Thyroid gland (tissue), 4 donors: ENCODE measurements around the gene CAPN10.

Experiments
- POLR2A ChIP-seq, 2 donors: fragments of 450-650 bp; IDR thresholded peaks; one replicate each; pipeline ENCODE4 v1.6.1; 2017; ENCODE audit warnings: antibody characterized with exemption in 2 of 2, mild to moderate bottlenecking in 2 of 2, moderate library complexity in 1 of 2
- TF ChIP-seq, protein P1 (sequence below), 6 experiments: fragments of 200-600 bp in 3 of 6; fragments of 450-650 bp in 3 of 6; sonication (generic) in 3 of 6; IDR thresholded peaks; one replicate each; pipeline ENCODE4 v1.5.1; 2016 to 2019; ENCODE audit warnings: antibody characterized with exemption in 6 of 6, mild to moderate bottlenecking in 2 of 6, inconsistent platforms in 1 of 6, moderate library complexity in 1 of 6

DNA sequence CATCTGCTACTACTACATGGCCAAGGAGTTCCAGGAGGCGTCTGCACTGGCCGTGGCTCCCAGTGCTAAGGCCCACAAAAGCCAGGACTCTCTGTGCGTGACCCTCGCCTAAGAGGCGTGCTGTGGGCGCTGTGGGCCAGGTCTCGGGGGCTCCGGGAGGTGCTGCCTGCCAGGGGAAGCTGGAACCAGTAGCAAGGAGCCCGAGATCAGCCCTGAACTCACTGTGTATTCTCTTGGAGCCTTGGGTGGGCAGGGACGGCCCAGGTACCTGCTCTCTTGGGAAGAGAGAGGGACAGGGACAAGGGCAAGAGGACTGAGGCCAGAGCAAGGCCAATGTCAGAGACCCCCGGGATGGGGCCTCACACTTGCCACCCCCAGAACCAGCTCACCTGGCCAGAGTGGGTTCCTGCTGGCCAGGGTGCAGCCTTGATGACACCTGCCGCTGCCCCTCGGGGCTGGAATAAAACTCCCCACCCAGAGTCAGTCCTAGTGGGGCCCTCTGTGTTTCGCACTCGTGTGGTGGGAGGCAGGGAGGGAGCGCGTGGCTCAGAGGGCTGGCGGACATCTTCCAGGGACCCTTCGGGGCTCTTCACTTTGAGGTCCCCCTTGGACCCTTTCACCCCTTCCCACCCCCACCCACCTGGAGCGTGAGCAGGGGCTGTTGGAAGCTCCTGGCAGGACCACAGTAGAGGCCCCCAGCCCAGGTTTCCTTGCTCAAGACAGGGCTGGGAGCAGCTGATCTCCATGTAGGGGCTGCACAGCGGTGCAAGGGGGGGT lies 44.4 kb downstream of the CAPN10 start:
- TF ChIP-seq POLR2A (IDR thresholded peaks at IDR 0.05): no peak
- TF ChIP-seq, protein P1, sequence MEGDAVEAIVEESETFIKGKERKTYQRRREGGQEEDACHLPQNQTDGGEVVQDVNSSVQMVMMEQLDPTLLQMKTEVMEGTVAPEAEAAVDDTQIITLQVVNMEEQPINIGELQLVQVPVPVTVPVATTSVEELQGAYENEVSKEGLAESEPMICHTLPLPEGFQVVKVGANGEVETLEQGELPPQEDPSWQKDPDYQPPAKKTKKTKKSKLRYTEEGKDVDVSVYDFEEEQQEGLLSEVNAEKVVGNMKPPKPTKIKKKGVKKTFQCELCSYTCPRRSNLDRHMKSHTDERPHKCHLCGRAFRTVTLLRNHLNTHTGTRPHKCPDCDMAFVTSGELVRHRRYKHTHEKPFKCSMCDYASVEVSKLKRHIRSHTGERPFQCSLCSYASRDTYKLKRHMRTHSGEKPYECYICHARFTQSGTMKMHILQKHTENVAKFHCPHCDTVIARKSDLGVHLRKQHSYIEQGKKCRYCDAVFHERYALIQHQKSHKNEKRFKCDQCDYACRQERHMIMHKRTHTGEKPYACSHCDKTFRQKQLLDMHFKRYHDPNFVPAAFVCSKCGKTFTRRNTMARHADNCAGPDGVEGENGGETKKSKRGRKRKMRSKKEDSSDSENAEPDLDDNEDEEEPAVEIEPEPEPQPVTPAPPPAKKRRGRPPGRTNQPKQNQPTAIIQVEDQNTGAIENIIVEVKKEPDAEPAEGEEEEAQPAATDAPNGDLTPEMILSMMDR (IDR thresholded peaks at IDR 0.05): no peak
